T47D (cell line): ENCODE results near the gene HRNR.

Source experiments
- DNase-seq, 2 experiments: peaks; one replicate each; pipeline versions ENCODE4 v3.0.0 to v3.0.0-alpha.2; 2011 to 2012; ENCODE audit warnings: low read depth in 1 of 2, low spot score in 1 of 2
- JUND ChIP-seq: IDR thresholded peaks from 2 replicates; pipeline ENCODE4 v1.6.1; 2012; ENCODE audit warnings: low read depth
- in situ Hi-C: cut with HindIII; loops from 2 replicates; pipeline ENCODE4 v1.10.0; 2016; ENCODE audit warnings: low sequenced_read_pairs, low pct_unique_long_range_greater_than_20kb

The HRNR gene

DNA sequence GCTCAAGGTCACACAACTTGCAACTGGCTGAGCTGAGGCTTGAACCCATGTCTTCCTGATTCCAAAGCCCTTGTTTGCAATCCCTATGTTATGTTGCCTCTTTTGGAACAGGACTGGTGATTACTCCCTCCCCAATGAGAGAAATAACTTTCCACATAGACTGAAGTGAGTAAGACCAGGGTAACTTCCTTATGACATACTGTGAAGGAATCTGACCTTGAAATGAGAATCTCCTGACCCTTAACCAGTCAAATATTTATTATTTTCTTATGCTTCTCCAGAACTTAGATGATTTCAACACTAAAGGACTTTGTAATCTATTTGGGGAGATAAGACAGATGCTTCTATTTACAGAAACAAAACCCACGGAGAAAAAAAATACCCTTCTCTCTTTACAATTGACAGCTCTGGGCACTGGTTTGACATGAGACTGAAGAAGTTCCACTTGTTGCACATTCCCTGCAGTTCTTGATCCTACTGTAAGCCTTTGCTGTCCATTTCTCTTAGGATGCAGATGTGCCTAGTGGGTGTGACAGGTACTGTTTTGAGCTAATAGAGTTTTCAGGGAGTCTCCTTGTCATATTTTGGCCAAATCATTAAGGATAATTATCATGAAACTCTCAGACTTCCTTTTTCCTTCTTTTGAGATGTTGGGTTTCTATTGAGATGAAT is 61.1 kb downstream of the HRNR start:
- no peak for TF ChIP-seq JUND
- no peak for DNase-seq
- in situ Hi-C loops = no loop called here
